Peyer's patch (tissue), 4 donors: Measurements from ENCODE around the gene OTOP3. TPM values are rescaled to one million over a fixed set of nuclear protein-coding genes. Genes with fewer than 3 reads are reported as not detected.
A peak's percentile ranks its signal among the peaks of the same experiment; 100 is the strongest.

Source experiments
- DNase-seq, 3 donors: peaks; one replicate each; pipeline ENCODE4 v3.0.0-alpha.2; 2017 to 2019
- H3K27ac ChIP-seq, 4 donors: fragments of 200-600 bp; sonication (generic); one replicate each; pipeline ENCODE4 v1.5.1; 2016 to 2019
- H3K27me3 ChIP-seq, 2 donors: fragments of 200-600 bp; sonication (generic); one replicate each; pipeline ENCODE4 v1.5.1; 2019
- H3K36me3 ChIP-seq, 3 donors: fragments of 200-600 bp; sonication (generic); one replicate each; pipeline ENCODE4 v1.5.1; 2016 to 2019
- H3K4me1 ChIP-seq, 4 donors: fragments of 200-600 bp; sonication (generic); one replicate each; pipeline ENCODE4 v1.5.1; 2016 to 2019
- H3K4me3 ChIP-seq, 4 donors: fragments of 200-600 bp; sonication (generic); 1 replicate in 3 of 4; 2 replicates in 1 of 4; pipeline ENCODE4 v1.5.1; 2016 to 2019; ENCODE audit warnings: mild to moderate bottlenecking in 1 of 4
- H3K9me3 ChIP-seq, 4 donors: fragments of 200-600 bp; sonication (generic); one replicate each; pipeline ENCODE4 v1.5.1; 2016 to 2019; ENCODE audit warnings: mild to moderate bottlenecking in 1 of 4
- POLR2A ChIP-seq, 2 donors: fragments of 450-650 bp; IDR thresholded peaks; one replicate each; pipeline ENCODE4 v1.5.1; 2017; ENCODE audit warnings: antibody characterized with exemption in 2 of 2, mild to moderate bottlenecking in 2 of 2, moderate library complexity in 2 of 2
- total RNA-seq, 4 donors: library from RNA; depleted of rRNA; stranded (reverse); fragments of >200 nt; gene quantifications; one replicate each; pipeline ENCODE4 v1.1.0, GENCODE V29; 2016
- TF ChIP-seq, protein P1 (sequence below), 6 experiments: fragments of 450-650 bp in 4 of 6; fragments of 200-600 bp in 2 of 6; sonication (generic) in 1 of 6; IDR thresholded peaks; one replicate each; pipeline ENCODE4 v1.5.1; 2017 to 2019; ENCODE audit warnings: antibody characterized with exemption in 6 of 6, mild to moderate bottlenecking in 3 of 6, moderate library complexity in 1 of 6

Gene OTOP3
- total RNA-seq, 4 donors from 2014 or later = 5.2 to 9.3 (median 8.5) TPM; not detected in 1

- no peak for DNase-seq
- Histone ChIP-seq H3K27ac (no peak overlapping the region), H3K4me1 (peaks cover 0 to 17% (median 0%) of the 10 kb centered on the region in 4 donors), H3K27me3 (peaks cover 0 to 18% of the 10 kb centered on the region in 2 donors), H3K4me3 (no peak overlapping the region), H3K36me3 (no peaks in the 10 kb centered on the region), H3K9me3 (no peaks in the 10 kb centered on the region)
- TF ChIP-seq, protein P1, sequence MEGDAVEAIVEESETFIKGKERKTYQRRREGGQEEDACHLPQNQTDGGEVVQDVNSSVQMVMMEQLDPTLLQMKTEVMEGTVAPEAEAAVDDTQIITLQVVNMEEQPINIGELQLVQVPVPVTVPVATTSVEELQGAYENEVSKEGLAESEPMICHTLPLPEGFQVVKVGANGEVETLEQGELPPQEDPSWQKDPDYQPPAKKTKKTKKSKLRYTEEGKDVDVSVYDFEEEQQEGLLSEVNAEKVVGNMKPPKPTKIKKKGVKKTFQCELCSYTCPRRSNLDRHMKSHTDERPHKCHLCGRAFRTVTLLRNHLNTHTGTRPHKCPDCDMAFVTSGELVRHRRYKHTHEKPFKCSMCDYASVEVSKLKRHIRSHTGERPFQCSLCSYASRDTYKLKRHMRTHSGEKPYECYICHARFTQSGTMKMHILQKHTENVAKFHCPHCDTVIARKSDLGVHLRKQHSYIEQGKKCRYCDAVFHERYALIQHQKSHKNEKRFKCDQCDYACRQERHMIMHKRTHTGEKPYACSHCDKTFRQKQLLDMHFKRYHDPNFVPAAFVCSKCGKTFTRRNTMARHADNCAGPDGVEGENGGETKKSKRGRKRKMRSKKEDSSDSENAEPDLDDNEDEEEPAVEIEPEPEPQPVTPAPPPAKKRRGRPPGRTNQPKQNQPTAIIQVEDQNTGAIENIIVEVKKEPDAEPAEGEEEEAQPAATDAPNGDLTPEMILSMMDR (IDR thresholded peaks at IDR 0.05) = no peak
- TF ChIP-seq POLR2A (IDR thresholded peaks at IDR 0.05) = no peak
These were observed 3.8 kb downstream of the OTOP3 start for GRCh38 chr17:74939534-74939933.

GRCh38 chr17:74941128-74941725 is 5.5 kb downstream of the OTOP3 start:
- Histone ChIP-seq H3K9me3 (no peaks in the 10 kb centered on the region), H3K27me3 (peaks cover 0 to 7% of the 10 kb centered on the region in 2 donors), H3K36me3 (no peaks in the 10 kb centered on the region), H3K4me1 (peaks cover 0 to 9% (median 0%) of the 10 kb centered on the region in 4 donors), H3K4me3 (no peak overlapping the region), H3K27ac (no peak overlapping the region)
- TF ChIP-seq POLR2A (IDR thresholded peaks at IDR 0.05) = no peak
- TF ChIP-seq, protein P1 (IDR thresholded peaks at IDR 0.05) = no peak
- DNase-seq = no peak

DNA sequence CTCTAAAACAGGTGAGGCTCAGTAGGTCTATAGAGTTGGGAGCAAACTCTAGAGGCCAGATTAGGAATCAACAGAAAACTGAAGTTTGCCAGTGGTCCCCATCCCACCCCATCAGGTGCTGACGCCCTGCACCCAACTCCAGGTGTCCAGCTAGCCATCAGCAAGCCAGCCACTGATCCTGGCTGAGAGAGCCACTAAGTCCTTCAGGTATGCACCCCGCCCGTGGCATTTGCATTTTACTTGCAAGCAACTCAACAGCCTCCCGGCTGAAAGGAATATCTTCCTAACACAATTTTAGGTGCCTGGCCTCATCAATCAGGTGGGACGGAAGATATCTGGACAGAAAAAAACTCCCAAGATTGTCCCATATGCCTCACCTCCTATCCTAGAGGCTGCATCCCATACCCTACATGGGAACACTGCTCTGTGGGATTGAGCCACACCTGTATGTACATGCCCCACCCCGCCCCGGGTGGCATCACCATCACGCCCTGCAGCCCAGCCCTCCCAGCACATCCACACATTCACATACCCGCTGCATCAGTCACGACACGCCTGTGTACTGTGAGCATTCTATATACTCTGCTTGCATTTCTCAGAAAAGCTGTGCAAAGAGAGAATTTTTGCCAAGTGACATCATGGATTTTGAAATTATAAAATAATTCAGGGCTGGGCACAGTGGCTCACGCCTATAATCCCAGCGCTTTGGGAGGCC is 8.3 kb downstream of the OTOP3 start:
- TF ChIP-seq, protein P1 (IDR thresholded peaks at IDR 0.05) = no peak
- peak in 1 of 2 donors; percentile 31 for TF ChIP-seq POLR2A (IDR thresholded peaks at IDR 0.05)
- no peaks in the 10 kb centered on the region for H3K27me3 ChIP-seq
- H3K36me3 ChIP-seq = no peaks in the 10 kb centered on the region
- no peak overlapping the region for H3K4me3 ChIP-seq
- H3K27ac ChIP-seq = peak overlapping the region in 1 of 4 donors; percentile 11
- no peaks in the 10 kb centered on the region for H3K4me1 ChIP-seq
- H3K9me3 ChIP-seq = no peaks in the 10 kb centered on the region
- DNase-seq = peak in 2 of 3 donors; percentile 77 to 80

DNA sequence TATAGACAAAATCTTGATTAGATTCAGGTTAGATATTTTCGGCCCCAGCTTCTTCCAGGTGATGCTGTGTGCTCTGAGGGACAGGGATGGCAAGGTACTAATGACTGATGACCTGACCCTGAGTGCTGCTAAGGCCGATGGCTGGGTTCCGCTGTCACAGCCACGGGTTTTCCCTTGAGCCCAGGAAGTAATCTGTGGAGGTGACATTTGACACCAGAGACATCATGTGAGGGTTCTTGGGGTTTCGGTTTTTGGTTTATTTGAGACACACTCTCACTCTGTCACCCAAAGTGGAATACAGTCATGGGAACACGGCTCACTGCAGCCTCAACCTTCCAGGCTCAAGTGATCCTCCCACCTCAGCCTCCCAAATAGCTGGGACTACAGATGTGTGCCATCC is 9.8 kb downstream of the OTOP3 start:
- no peaks in the 10 kb centered on the region for H3K4me1 ChIP-seq
- TF ChIP-seq POLR2A (IDR thresholded peaks at IDR 0.05) = no peak
- TF ChIP-seq, protein P1 (IDR thresholded peaks at IDR 0.05) = no peak
- no peak overlapping the region for H3K27ac ChIP-seq
- H3K4me3 ChIP-seq = no peak overlapping the region
- no peaks in the 10 kb centered on the region for H3K36me3 ChIP-seq
- no peak for DNase-seq
- no peaks in the 10 kb centered on the region for H3K27me3 ChIP-seq
- no peaks in the 10 kb centered on the region for H3K9me3 ChIP-seq

GRCh38 chr17:74946641-74947040 is 10.9 kb downstream of the OTOP3 start:
- Histone ChIP-seq H3K27ac (no peak overlapping the region), H3K4me3 (no peak overlapping the region), H3K27me3 (no peaks in the 10 kb centered on the region), H3K4me1 (peaks cover 0 to 9% (median 0%) of the 10 kb centered on the region in 4 donors), H3K9me3 (no peaks in the 10 kb centered on the region), H3K36me3 (no peaks in the 10 kb centered on the region)
- no peak for DNase-seq
- TF ChIP-seq, protein P1 (IDR thresholded peaks at IDR 0.05) = no peak
- TF ChIP-seq POLR2A (IDR thresholded peaks at IDR 0.05) = no peak
